Body of pancreas (tissue), 4 donors: ENCODE measurements around the gene NOXA1. TPM values are rescaled to one million over a fixed set of nuclear protein-coding genes. Genes with fewer than 3 reads are reported as not detected.

Experiments
- ATAC-seq: fragments of 150-250 bp; one replicate; pipeline ENCODE4 v1.9.1; 2016
- DNase-seq, 4 donors: peaks; one replicate each; pipeline ENCODE4 v3.0.0-alpha.2; 2019
- H3K27ac ChIP-seq, 4 donors: fragments of 200-600 bp; sonication (generic); 1 replicate in 3 of 4; 2 replicates in 1 of 4; pipeline versions ENCODE4 v1.5.1 to v1.6.1; 2016 to 2019; ENCODE audit warnings: mild to moderate bottlenecking in 1 of 4, mixed read lengths in 1 of 4, moderate library complexity in 1 of 4
- H3K27me3 ChIP-seq, 2 donors: fragments of 200-600 bp; sonication (generic); one replicate each; pipeline ENCODE4 v1.6.0; 2016; ENCODE audit warnings: mild to moderate bottlenecking in 1 of 2
- H3K36me3 ChIP-seq, 2 donors: fragments of 200-600 bp; sonication (generic); replicated peaks in 1 of 2; 2 replicates each; pipeline ENCODE4 v1.5.1; 2016; ENCODE audit warnings: low read depth in 2 of 2; ENCODE audit not compliant: insufficient read depth in 1 of 2
- H3K4me1 ChIP-seq: fragments of 200-600 bp; sonication (generic); one replicate; pipeline ENCODE4 v1.6.0; 2016
- H3K4me3 ChIP-seq, 2 donors: fragments of 200-600 bp; sonication (generic); 1 replicate in 1 of 2; 2 replicates in 1 of 2; pipeline ENCODE4 v1.5.1; 2016 to 2019
- H3K9me3 ChIP-seq, 3 donors: fragments of 200-600 bp; sonication (generic); 1 replicate in 2 of 3; 2 replicates in 1 of 3; pipeline ENCODE4 v1.5.1; 2016
- POLR2A ChIP-seq, 3 donors: fragments of 450-650 bp; IDR thresholded peaks; one replicate each; pipeline ENCODE4 v1.6.1; 2016; ENCODE audit warnings: antibody characterized with exemption in 3 of 3, mild to moderate bottlenecking in 2 of 3
- WGBS, 2 donors: methylation state at CpG; one replicate each; pipeline ENCODE4 v1.1.5; 2017; 5-methylcytosine and 5-hydroxymethylcytosine counted together
- intact Hi-C: fragments of 100-400 bp; cut with DNase I; formaldehyde crosslinking; loops from one replicate; pipeline ENCODE4 v1.15.1; 2023
- total RNA-seq, 2 donors: library from RNA; depleted of rRNA; stranded (reverse); fragments of >200 nt; gene quantifications; one replicate each; pipeline ENCODE4 v1.1.0, GENCODE V29; 2016
- TF ChIP-seq, protein P1 (sequence below), 7 experiments: fragments of 450-650 bp in 4 of 7; fragments of 200-600 bp in 3 of 7; sonication (generic) in 3 of 7; IDR thresholded peaks; one replicate each; pipeline ENCODE4 v1.5.1; 2016 to 2019; ENCODE audit warnings: antibody characterized with exemption in 7 of 7

The NOXA1 gene
- total RNA-seq, 2 donors from 2014 or later: 7.3 to 12.9 TPM

DNA sequence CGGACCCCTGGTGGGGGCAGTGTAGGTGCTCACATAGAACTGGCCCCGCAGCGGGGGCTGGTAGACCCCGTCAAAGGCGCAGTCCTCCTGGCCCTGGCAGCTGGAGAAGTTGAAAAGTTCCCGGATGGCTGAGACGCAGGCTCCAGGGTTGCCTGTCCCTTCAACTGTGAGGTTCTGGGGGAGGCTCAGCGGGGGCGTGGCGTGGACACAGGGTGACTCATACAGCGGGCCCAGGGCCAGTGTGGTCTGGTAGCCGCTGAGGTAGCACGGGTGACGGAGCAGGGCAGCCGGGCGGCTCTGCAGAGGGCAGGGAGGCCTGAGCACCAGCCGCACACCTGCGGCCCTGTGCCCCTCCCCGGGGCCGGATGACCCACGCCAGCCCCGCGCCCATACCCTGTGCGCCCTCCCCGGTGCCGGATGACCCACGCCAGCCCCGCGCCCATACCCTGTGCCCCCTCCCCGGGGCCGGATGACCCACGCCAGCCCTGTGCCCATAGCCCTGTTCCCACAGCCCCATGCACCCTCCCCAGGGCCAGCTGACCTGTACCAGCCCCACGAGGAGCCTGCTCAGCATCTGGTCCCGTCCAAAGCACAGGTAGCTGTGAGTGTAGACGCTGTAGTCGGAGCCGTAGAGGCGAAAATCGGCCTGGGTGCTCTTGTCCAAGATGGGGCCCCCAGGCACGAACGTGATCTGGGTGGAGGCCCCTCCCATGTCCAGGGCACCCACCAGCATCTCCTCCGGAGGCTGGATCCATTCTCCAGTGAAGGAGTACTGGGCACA, 13.0 kb downstream of the NOXA1 start:
- WGBS, 2 donors: 43 to 72% methylated on average over 3 to 39 of the region's 42 CpGs
- DNase-seq (peak; percentile 93 to 99 (median 96)), ATAC-seq (peak; percentile 97)
- Histone ChIP-seq H3K9me3 (no peaks in the 10 kb centered on the region), H3K27me3 (no peaks in the 10 kb centered on the region), H3K4me3 (no peak overlapping the region), H3K27ac (peak overlapping the region; percentile 71 to 83 (median 73)), H3K4me1 (peaks cover 32% of the 10 kb centered on the region), H3K36me3 (no peaks in the 10 kb centered on the region)
- intact Hi-C loops: no loop called here
- peak; percentile 55 to 75 (median 57) for TF ChIP-seq POLR2A (IDR thresholded peaks at IDR 0.05)
- TF ChIP-seq, protein P1, sequence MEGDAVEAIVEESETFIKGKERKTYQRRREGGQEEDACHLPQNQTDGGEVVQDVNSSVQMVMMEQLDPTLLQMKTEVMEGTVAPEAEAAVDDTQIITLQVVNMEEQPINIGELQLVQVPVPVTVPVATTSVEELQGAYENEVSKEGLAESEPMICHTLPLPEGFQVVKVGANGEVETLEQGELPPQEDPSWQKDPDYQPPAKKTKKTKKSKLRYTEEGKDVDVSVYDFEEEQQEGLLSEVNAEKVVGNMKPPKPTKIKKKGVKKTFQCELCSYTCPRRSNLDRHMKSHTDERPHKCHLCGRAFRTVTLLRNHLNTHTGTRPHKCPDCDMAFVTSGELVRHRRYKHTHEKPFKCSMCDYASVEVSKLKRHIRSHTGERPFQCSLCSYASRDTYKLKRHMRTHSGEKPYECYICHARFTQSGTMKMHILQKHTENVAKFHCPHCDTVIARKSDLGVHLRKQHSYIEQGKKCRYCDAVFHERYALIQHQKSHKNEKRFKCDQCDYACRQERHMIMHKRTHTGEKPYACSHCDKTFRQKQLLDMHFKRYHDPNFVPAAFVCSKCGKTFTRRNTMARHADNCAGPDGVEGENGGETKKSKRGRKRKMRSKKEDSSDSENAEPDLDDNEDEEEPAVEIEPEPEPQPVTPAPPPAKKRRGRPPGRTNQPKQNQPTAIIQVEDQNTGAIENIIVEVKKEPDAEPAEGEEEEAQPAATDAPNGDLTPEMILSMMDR (IDR thresholded peaks at IDR 0.05): peak in 1 of 7 experiments; percentile 11

DNA sequence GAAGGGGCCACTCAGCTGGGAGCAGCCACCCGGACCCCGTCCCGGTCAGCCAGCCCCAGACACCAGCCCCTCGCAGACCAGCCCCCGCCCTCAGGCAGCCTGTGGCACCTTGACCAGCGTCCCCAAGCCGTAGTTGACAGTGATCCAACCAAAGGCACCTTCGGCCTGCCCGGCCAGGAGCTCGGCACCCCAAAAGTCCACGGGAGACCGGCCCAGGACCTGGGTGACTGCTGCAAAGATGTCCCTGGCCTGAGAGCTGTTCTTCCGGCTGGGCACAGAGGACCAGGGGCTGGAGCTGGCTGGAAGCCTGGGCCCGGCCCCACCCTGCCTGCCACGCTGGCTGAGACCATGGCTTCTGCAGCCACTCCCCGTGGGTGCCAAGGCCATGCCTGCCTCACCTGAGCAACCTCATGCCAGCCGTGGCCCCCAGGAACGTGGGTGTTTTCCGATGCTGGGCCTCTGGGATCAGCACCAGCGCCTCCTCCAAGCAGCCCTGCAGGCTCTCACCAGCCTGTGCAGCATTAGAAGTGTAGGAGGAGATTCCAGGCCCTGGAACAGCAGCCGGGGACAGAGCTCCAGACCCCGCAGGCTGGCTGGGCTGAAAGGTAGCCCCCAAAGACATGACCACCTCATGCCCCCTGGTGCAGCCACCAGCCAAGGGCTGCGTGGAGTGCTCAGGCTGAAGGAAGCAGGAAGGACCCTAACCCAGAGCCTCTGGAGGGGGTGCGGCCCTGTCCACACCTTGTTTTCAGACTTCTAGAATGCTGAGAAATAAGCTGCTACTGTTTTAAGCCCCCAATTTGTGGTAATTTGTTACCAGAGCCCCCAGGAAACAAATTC, 13.8 kb downstream of the NOXA1 start:
- Histone ChIP-seq H3K27ac (peak overlapping the region in 2 of 4 donors; percentile 71 to 83), H3K4me1 (peaks cover 37% of the 10 kb centered on the region), H3K4me3 (no peak overlapping the region), H3K27me3 (no peaks in the 10 kb centered on the region), H3K36me3 (no peaks in the 10 kb centered on the region), H3K9me3 (no peaks in the 10 kb centered on the region)
- intact Hi-C loops: no loop called here
- TF ChIP-seq, protein P1 (IDR thresholded peaks at IDR 0.05): no peak
- TF ChIP-seq POLR2A (IDR thresholded peaks at IDR 0.05): no peak
- ATAC-seq (no peak), DNase-seq (peak in 1 of 4 donors; percentile 57)
- WGBS, 2 donors: 29 to 71% methylated on average over 4 to 24 of the region's 24 CpGs

DNA sequence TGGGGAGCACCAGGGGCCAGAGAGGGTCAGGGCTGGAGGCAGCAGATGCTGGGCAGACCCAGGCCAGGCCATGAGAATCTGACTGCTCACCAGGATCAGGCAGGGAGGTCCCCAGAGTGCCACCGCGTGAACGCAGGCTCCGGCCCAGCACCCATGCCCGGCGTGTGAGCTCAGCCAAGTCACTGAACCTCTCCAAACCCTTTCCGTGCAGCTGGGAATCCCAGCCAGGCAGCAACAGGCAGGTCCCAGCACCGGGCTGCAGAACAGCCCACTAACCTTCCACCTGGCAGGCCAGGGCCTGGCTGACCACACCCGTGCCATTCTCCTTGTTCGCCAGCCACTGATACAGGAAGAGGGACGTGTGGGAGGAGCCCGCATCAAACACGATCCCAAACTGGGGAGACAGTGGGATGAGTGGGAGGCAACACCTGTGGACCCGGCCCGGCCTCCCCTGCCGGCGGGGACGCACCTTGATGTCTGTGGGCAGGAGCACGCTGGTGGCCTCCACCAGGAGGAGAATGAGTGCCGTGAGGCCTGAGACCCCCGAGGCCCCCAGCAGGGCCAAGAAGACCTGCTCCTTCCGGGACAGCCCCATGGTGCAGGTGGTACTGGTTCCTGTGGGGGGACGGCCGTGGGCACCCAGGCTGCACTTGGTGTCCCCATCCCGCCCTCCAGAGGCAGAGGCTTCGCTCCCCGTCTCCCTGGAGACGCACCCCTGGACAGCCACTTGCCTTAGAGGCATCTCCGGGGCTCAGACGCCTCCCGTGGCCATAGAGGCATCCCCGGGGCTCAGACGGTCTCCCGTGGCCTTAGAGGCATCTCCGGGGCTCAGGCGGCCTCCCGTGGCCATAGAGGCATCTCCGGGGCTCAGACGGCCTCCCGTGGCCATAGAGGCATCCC, 14.7 kb downstream of the NOXA1 start:
- no peak for ATAC-seq
- TF ChIP-seq, protein P1 (IDR thresholded peaks at IDR 0.05): no peak
- TF ChIP-seq POLR2A (IDR thresholded peaks at IDR 0.05): no peak
- intact Hi-C loops: no loop called here
- Histone ChIP-seq H3K4me3 (no peak overlapping the region), H3K27me3 (no peaks in the 10 kb centered on the region), H3K27ac (no peak overlapping the region), H3K36me3 (no peaks in the 10 kb centered on the region), H3K9me3 (no peaks in the 10 kb centered on the region), H3K4me1 (peaks cover 37% of the 10 kb centered on the region)
- 78% methylated on average over 8 to 30 of the region's 40 CpGs for WGBS, 2 donors
- DNase-seq: peak in 1 of 4 donors; percentile 17

DNA sequence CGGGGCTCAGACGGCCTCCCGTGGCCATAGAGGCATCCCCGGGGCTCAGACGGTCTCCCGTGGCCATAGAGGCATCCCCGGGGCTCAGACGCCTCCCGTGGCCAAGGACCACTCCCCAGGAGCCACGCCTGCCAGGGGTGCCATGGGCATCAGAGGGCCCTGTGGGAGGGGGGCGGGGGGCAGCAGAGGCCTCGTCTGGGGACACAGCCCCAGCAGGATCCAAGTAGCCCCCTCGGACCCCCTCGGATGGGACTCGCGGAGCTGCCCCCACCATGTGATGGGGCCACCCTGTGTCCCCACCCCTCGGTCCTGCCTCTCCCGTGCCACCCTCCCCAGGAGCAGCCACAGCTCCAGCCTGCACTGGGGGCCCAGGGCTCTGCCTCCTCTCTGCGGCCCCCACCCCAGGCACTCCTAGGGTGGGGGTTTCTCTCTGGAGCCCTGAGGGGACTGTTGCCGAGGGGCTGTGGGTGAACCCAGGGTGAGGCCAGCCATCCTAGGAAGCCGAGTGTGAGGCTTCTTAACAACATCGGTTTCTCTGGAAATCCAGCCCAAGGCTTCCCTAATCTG, 15.5 kb downstream of the NOXA1 start:
- no peak for ATAC-seq
- intact Hi-C loops: no loop called here
- Histone ChIP-seq H3K36me3 (no peaks in the 10 kb centered on the region), H3K4me3 (no peak overlapping the region), H3K9me3 (no peaks in the 10 kb centered on the region), H3K27me3 (no peaks in the 10 kb centered on the region), H3K27ac (no peak overlapping the region), H3K4me1 (peaks cover 37% of the 10 kb centered on the region)
- TF ChIP-seq POLR2A (IDR thresholded peaks at IDR 0.05): no peak
- TF ChIP-seq, protein P1 (IDR thresholded peaks at IDR 0.05): no peak
- WGBS, 2 donors: 80 to 82% methylated on average over 3 to 17 of the region's 22 CpGs
- DNase-seq: no peak
